Hepatocyte (in vitro differentiated cells): Measurements from ENCODE around the gene ATRAID.

ENCODE experiments used
- CTCF ChIP-seq: fragments of 200-600 bp; sonication (generic); IDR thresholded peaks from 2 replicates; pipeline ENCODE4 v1.5.1; 2016; ENCODE audit warnings: antibody characterized with exemption, mild to moderate bottlenecking; ENCODE audit not compliant: poor library complexity
- EZH2phosphoT487 ChIP-seq: fragments of 200-600 bp; sonication (generic); IDR thresholded peaks from one replicate; pipeline ENCODE4 v1.6.1; 2018; ENCODE audit warnings: antibody characterized with exemption, mild to moderate bottlenecking, low read depth, moderate library complexity; ENCODE audit not compliant: unreplicated experiment, severe bottlenecking

GRCh38 chr2:27206346-27206745, 5.5 kb upstream of the ATRAID start:
- TF ChIP-seq CTCF (no peak), EZH2phosphoT487 (no peak)
